ENCODE data around the gene OLIG2.

OLIG2 gene

DNA sequence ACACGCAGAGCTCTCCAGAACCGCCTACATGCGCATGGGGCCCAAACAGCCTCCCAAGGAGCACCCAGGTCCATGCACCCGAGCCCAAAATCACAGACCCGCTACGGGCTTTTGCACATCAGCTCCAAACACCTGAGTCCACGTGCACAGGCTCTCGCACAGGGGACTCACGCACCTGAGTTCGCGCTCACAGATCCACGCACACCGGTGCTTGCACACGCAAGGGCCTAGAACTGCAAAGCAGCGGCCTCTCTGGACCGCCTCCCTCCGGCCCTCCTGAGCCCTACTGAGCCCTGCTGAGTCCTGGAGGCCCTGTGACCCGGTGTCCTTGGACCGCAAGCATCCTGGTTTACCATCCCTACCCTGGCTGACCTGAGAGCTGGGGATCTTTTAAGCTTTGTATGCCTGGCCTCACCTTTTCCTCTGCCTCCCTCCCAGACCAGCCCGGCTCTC lies 8.3 kb downstream of the OLIG2 start:
- no peak for DNase-seq

- no peak for DNase-seq
These were observed 9.4 kb downstream of the OLIG2 start for GRCh38 chr21:33035147-33035546.

GRCh38 chr21:33036430-33037162 lies 10.9 kb downstream of the OLIG2 start:
- DNase-seq, result no peak

DNA sequence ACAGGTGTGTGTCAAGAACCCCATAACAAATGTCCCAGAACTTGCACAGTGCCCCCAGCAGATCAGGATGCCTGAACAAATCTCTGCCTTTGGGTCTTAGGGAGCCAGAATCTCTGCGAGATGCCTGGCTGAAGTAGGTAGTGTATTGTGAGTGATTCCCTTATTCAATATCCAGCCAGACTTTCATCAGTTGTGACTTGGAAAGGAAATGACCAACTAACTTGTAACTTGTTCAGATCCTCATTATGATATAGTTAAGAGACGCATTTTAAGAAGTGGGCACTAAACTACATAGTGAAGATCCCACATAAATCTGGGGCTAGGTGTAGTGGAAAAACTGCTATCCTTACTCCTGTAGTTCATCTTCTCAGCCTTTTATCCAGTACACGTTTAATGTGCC lies 11.8 kb downstream of the OLIG2 start:
- DNase-seq, result no peak

- DNase-seq, result no peak
These were observed 13.8 kb downstream of the OLIG2 start for GRCh38 chr21:33039536-33039935.

DNA sequence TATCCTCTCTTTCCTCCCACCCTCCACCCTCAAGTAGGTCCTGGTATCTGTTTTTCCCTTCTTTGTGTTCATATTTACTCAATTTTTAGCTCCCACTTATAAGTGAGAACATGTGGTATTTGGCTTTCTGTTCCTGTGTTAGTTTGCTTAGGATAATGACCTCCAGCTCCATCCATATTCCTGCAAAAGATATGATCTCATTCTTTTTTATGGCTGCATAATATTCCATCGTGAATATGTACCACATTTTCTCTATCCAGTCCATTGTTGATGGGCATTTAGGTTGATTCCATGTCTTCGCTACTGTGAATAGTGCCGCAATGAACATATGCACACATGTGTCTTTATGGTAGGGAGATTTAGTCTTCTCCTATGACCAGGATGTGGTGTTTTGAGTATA lies 14.5 kb downstream of the OLIG2 start:
- no peak for DNase-seq

- DNase-seq, result no peak
These were observed 16.2 kb downstream of the OLIG2 start for GRCh38 chr21:33041981-33042380.

DNA sequence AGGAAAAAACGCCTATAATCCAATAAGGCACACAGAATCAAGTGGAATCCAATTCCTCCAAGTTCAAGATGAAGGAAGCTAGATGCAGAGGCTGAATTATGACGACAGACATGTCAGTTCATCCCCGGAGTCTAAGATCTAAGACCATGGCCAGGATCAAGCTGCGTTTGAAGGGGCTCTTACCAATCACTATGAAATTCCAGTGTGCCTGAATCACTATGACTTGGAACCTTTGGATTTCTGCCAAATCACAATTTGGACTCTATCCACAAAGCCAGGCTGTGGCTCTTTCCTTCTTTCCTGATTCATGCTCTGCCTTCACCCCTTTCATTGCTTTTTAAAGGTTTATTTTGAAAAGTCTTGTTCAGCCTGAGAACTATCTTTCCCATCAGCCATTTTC lies 17.1 kb downstream of the OLIG2 start:
- no peak for DNase-seq

DNA sequence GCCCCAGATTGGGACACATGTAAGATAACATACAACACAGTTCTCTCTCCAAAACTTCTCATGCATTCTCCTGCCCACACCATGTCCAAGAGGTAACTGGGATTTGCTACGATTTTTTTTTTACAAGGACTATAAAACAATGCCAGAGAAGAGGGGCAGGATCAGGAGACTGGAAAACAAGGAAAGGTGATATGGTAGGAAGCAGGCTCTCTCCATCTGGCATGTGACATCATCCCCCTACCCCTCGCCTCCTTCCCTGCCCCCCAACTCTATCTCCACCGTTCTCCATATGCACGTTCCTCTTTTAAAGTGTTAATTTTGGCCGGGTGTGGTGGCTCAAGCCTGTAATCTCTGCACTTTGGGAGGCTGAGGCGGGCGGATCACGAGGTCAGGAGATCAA lies 20.7 kb downstream of the OLIG2 start:
- DNase-seq, result no peak

GRCh38 chr21:33047231-33047630 lies 21.5 kb downstream of the OLIG2 start:
- no peak for DNase-seq

- no peak for DNase-seq
These were observed 26.2 kb downstream of the OLIG2 start for GRCh38 chr21:33051925-33052324.

GRCh38 chr21:33053951-33054350 lies 28.2 kb downstream of the OLIG2 start:
- no peak for DNase-seq

DNA sequence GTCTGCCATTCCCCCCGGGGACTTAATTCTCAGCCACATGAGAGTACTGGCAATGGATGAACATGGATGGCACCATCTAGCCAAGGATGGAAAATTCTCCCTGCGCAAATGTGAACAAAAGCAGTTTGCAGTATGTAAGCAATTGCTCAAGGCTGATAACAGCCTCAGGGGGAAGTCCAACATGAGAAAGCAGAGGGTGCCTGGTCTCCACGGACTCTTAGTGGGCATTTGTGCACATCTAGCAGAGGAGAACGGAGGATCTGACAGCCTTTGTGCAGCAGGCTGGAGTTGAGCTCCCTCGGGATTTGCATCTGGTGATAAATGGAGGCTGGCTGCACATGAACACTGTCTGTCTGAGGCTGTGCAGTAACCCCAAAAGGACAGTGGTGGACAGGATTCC lies 30.3 kb downstream of the OLIG2 start:
- no peak for DNase-seq

- DNase-seq, result no peak
These were observed 31.7 kb downstream of the OLIG2 start for GRCh38 chr21:33057385-33057940.

DNA sequence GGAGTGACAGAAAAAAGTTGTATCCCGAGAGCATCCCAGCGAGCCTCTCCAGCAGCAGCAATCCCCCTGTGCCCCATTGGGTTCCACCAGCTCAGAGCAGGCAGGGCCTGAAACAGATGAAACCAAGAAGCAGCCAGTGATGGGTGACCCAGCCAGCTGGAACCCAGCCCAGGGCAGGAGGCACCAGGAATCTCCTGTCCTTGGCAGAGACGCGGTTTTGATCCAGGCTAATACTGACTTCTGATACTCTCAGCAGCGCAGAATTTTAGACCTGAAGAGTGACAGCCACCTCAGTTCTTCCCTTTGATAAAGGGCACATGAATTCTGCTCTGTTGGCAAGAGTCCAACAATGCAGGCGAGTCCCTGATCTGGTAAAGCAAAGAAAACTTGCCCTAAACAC lies 32.8 kb downstream of the OLIG2 start:
- no peak for DNase-seq

GRCh38 chr21:33058957-33059356 lies 33.2 kb downstream of the OLIG2 start:
- no peak for DNase-seq

DNA sequence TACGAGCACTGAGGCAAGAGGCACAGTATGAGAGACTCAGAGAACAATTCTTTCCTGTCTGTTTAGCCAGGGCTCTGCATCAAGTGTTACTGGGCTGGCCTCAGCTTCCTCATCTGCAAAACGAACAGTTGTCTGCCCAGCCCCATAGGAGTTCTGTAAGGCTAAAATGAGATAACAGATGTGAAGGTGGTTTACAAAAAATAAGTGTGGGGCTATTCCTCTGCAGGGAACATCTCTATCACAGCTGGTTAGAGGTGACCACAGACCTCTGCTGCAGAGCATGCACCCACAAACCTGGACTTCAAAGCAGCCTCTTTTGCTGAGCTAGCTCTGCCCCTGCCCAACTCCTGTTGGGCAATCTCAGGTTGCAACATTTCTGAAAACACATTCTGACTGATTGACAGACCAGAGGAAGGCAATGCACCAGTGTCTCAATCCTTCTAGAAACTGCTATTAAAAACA lies 33.7 kb downstream of the OLIG2 start:
- DNase-seq, result no peak

DNA sequence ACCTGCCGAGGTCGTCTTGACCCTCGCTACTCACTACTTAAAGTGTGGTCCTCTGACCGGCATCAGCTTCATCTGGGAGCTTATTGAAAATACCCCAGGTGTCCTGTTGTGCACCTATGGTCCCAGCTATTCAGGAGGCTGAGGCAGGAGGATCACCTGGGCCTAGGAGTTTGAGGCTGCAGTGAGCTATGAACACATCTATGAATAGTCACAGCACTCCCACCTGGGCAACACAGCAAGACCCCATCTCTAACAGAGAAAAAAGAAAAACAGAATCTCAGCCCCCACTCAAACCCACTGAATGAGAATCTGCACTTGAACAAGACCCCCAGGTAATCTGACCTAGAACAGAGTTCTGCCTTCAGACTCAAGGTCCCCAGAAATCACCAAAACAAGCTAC lies 35.5 kb downstream of the OLIG2 start:
- DNase-seq, result no peak

- DNase-seq, result no peak
These were observed 37.7 kb downstream of the OLIG2 start for GRCh38 chr21:33063375-33063883.

DNA sequence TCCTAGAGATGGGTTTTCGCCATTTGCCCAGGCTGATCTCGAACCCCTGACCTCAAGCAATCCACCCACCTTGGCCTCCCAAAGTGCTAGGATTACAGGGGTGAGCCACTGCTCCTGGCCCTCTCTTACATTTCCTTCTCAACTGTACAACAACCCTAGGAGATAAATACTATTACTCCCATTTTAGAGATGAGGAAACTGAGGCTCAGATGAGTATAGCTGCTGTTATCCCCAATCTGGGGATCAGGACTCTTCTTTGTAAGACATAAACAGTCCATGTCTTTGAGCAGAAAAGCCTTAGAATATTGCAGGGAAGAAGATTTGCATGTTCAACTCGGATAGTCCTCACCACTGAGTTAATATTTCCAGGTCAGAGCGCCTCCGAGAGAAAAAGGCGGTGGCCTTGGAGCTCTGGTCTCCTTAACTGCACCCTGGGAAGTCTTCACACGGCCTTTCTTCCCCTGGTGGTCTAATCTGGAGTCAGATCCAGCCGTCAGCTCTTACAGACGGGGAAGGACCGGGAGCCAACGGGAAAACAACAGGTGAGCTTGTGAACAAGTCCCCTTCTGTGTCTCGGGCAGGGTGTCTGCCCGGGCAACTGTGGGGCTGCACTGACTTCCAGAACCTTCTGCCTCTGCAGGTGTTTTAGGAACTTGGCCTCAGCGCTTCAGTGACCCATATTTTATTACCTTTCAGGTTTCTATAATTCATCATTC lies 38.3 kb downstream of the OLIG2 start:
- DNase-seq, result no peak

DNA sequence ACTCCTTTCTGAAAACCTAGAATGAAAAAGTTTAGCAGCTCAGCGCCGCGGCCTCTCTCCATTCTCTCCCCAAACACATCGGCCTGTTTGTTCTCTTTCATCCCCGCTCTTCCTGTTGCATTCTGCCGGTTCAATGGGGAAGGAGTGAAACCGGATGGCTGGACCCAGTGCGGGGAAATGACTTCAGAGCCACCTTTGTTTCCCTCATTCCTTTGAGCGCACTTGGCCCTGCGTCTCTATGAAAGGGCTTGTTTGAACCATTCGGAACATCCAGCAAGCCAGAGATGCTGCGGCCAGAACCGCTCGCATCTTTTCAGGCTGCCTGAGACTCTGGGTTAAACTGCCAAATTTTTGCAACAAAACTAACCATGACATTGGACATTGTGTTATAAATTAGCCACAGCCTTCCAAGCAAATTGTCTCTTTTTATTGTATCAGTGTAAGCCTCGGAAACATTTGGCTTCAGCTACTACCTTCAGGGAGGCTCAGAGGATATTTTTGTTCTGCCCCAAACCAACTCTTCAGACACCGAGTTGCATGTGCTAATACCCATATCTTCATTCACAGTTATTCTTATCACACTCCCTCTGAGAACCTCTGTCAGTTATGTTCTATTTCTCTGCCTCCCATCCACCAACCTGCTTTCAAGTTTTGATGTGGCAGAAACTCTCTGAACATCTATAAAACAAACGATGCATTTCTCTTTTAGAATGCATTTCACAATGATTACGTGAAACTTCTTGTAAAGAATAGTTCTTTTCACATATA lies 39.1 kb downstream of the OLIG2 start:
- no peak for DNase-seq

GRCh38 chr21:33067043-33067442 lies 41.3 kb downstream of the OLIG2 start:
- DNase-seq, result no peak

GRCh38 chr21:33067457-33067856 lies 41.7 kb downstream of the OLIG2 start:
- DNase-seq, result no peak

Measured in cortex of kidney (tissue), 1 donor.